Esophagus (tissue), 2 donors: ENCODE data around the gene SLC8A1. TPM values are rescaled to one million over a fixed set of nuclear protein-coding genes. Genes with fewer than 3 reads are reported as not detected.

Experiments
- H3K27ac ChIP-seq, 2 donors: one replicate each; pipeline ENCODE4 v1.5.1; 2013; ENCODE audit warnings: low read depth in 2 of 2, mild to moderate bottlenecking in 2 of 2, inconsistent platforms in 1 of 2, low read length in 1 of 2, moderate library complexity in 1 of 2
- H3K27me3 ChIP-seq, 2 donors: one replicate each; pipeline ENCODE4 v1.6.1; 2013; ENCODE audit warnings: low read length in 2 of 2, control low read depth in 1 of 2, mild to moderate bottlenecking in 1 of 2; ENCODE audit not compliant: insufficient read depth in 2 of 2, control insufficient read depth in 1 of 2
- H3K36me3 ChIP-seq, 2 donors: one replicate each; pipeline ENCODE4 v1.6.1; 2013; ENCODE audit warnings: low read length in 1 of 2; ENCODE audit not compliant: control insufficient read depth in 2 of 2, insufficient read depth in 2 of 2
- H3K4me1 ChIP-seq, 2 donors: one replicate each; pipeline ENCODE4 v1.6.1; 2013; ENCODE audit warnings: low read length in 1 of 2; ENCODE audit not compliant: control insufficient read depth in 2 of 2, insufficient read depth in 2 of 2
- H3K4me3 ChIP-seq, 2 donors: one replicate each; pipeline ENCODE4 v1.5.1; 2013; ENCODE audit warnings: low read length in 2 of 2, mild to moderate bottlenecking in 2 of 2, low read depth in 1 of 2, moderate library complexity in 1 of 2
- H3K9me3 ChIP-seq, 2 donors: one replicate each; pipeline ENCODE4 v1.6.1; 2013; ENCODE audit warnings: mild to moderate bottlenecking in 2 of 2, low read depth in 1 of 2, low read length in 1 of 2, moderate library complexity in 1 of 2; ENCODE audit not compliant: control insufficient read depth in 2 of 2, insufficient read depth in 1 of 2
- WGBS, 2 donors: extraction: QIAGEN DNeasy Blood & Tissue Kit; methylation state at CpG; one replicate each; pipeline ENCODE4 v1.1.7; 2013; 5-methylcytosine and 5-hydroxymethylcytosine counted together
- polyA plus RNA-seq, 2 donors: library from polyadenylated mRNA; stranded (reverse); fragments of 200-250 nt; gene quantifications; one replicate each; pipeline ENCODE4 v1.2.3, GENCODE V29; 2013
- donor health status: healthy with polysubstance abuse.
- donor health status: Bipolar disorder and iron deficiency.

Gene SLC8A1
- polyA plus RNA-seq, 2 donors: 0.26 to 0.73 TPM

GRCh38 chr2:40341198-40341597 lies 110.7 kb downstream of the SLC8A1 start:
- no peak overlapping the region for H3K27ac ChIP-seq
- H3K4me3 ChIP-seq: no peak overlapping the region
- no peaks in the 10 kb centered on the region for H3K27me3 ChIP-seq
- H3K4me1 ChIP-seq: no peaks in the 10 kb centered on the region
- 82 to 91% methylated on average over 1 of the region's 1 CpG for WGBS, 2 donors
- no peaks in the 10 kb centered on the region for H3K9me3 ChIP-seq
- H3K36me3 ChIP-seq: no peaks in the 10 kb centered on the region

GRCh38 chr2:40339026-40339425 lies 112.9 kb downstream of the SLC8A1 start:
- Histone ChIP-seq H3K9me3 (no peaks in the 10 kb centered on the region), H3K36me3 (no peaks in the 10 kb centered on the region), H3K4me1 (no peaks in the 10 kb centered on the region), H3K27ac (no peak overlapping the region), H3K27me3 (no peaks in the 10 kb centered on the region), H3K4me3 (no peak overlapping the region)
- WGBS, 2 donors: 94 to 97% methylated on average over 3 of the region's 3 CpGs

- Histone ChIP-seq H3K36me3 (no peaks in the 10 kb centered on the region), H3K4me1 (no peaks in the 10 kb centered on the region), H3K27ac (no peak overlapping the region), H3K9me3 (no peaks in the 10 kb centered on the region), H3K27me3 (no peaks in the 10 kb centered on the region), H3K4me3 (no peak overlapping the region)
- WGBS, 2 donors: 17 to 23% methylated on average over 7 of the region's 7 CpGs
Observed at GRCh38 chr2:40332191-40332826, 119.6 kb downstream of the SLC8A1 start.

- Histone ChIP-seq H3K27ac (no peak overlapping the region), H3K36me3 (no peaks in the 10 kb centered on the region), H3K4me3 (no peak overlapping the region), H3K9me3 (no peaks in the 10 kb centered on the region), H3K4me1 (no peaks in the 10 kb centered on the region), H3K27me3 (no peaks in the 10 kb centered on the region)
- 80% methylated on average over 3 of the region's 3 CpGs for WGBS, 2 donors
Observed at GRCh38 chr2:40330096-40330495, 121.8 kb downstream of the SLC8A1 start.

GRCh38 chr2:40329739-40330030 lies 122.2 kb downstream of the SLC8A1 start:
- Histone ChIP-seq H3K27ac (peak overlapping the region; percentile 12 to 15), H3K4me1 (no peaks in the 10 kb centered on the region), H3K36me3 (no peaks in the 10 kb centered on the region), H3K4me3 (no peak overlapping the region), H3K27me3 (no peaks in the 10 kb centered on the region), H3K9me3 (no peaks in the 10 kb centered on the region)
- 74 to 80% methylated on average over 1 of the region's 1 CpG for WGBS, 2 donors

GRCh38 chr2:40325116-40325515 lies 126.8 kb downstream of the SLC8A1 start:
- H3K4me3 ChIP-seq: no peak overlapping the region
- H3K27ac ChIP-seq: no peak overlapping the region
- H3K36me3 ChIP-seq: no peaks in the 10 kb centered on the region
- H3K9me3 ChIP-seq: no peaks in the 10 kb centered on the region
- H3K27me3 ChIP-seq: no peaks in the 10 kb centered on the region
- H3K4me1 ChIP-seq: no peaks in the 10 kb centered on the region

GRCh38 chr2:40324656-40325055 lies 127.2 kb downstream of the SLC8A1 start:
- 72 to 89% methylated on average over 1 of the region's 1 CpG for WGBS, 2 donors
- no peak overlapping the region for H3K4me3 ChIP-seq

GRCh38 chr2:40321822-40322221 lies 130.1 kb downstream of the SLC8A1 start:
- Histone ChIP-seq H3K36me3 (no peaks in the 10 kb centered on the region), H3K4me1 (no peaks in the 10 kb centered on the region), H3K27ac (no peak overlapping the region), H3K4me3 (no peak overlapping the region), H3K9me3 (no peaks in the 10 kb centered on the region), H3K27me3 (no peaks in the 10 kb centered on the region)
- WGBS, 2 donors: 83 to 91% methylated on average over 2 of the region's 2 CpGs

More at GRCh38 chr2:40324656-40325055, 127.2 kb downstream of the SLC8A1 start:
- Histone ChIP-seq H3K4me1 (no peaks in the 10 kb centered on the region), H3K36me3 (no peaks in the 10 kb centered on the region), H3K9me3 (no peaks in the 10 kb centered on the region), H3K27me3 (no peaks in the 10 kb centered on the region), H3K27ac (peak overlapping the region in 1 of 2 donors; percentile 1)

- Histone ChIP-seq H3K36me3 (no peaks in the 10 kb centered on the region), H3K27me3 (no peaks in the 10 kb centered on the region), H3K4me1 (no peaks in the 10 kb centered on the region), H3K9me3 (no peaks in the 10 kb centered on the region), H3K4me3 (no peak overlapping the region), H3K27ac (no peak overlapping the region)
- 75 to 80% methylated on average over 7 of the region's 7 CpGs for WGBS, 2 donors
Observed at GRCh38 chr2:40321016-40321623, 130.8 kb downstream of the SLC8A1 start.

- Histone ChIP-seq H3K27ac (no peak overlapping the region), H3K4me1 (no peaks in the 10 kb centered on the region)
- 83 to 87% methylated on average over 3 of the region's 3 CpGs for WGBS, 2 donors
Observed at GRCh38 chr2:40318921-40319320, 133.0 kb downstream of the SLC8A1 start.

More at GRCh38 chr2:40318921-40319320, 133.0 kb downstream of the SLC8A1 start:
- Histone ChIP-seq H3K36me3 (no peaks in the 10 kb centered on the region), H3K4me3 (no peak overlapping the region), H3K9me3 (no peaks in the 10 kb centered on the region), H3K27me3 (no peaks in the 10 kb centered on the region)
